GM03348 (cell line): ENCODE data around the gene TBC1D3E.
"Not testable (repeated sequence)": the region's sequence is repeated elsewhere in the genome, so short reads cannot be mapped to it uniquely, and the experiment has no call there.

ENCODE experiments used
- DNase-seq: peaks from one replicate; pipeline ENCODE4 v3.0.0; 2012; ENCODE audit warnings: low spot score

TBC1D3E gene

GRCh38 chr17:38127651-38128050 lies at the start of gene TBC1D3E:
TBC1D3E (plus strand) TSS chr17:38127951; CDS start chr17:38129496, 1,545 bp downstream.
- DNase-seq, result not testable (repeated sequence)

GRCh38 chr17:38087344-38087743 lies 40.4 kb upstream of the TBC1D3E start:
- not testable (repeated sequence) for DNase-seq

- DNase-seq, result not testable (repeated sequence)
Observed at GRCh38 chr17:38088120-38088519, 39.6 kb upstream of the TBC1D3E start.

- not testable (repeated sequence) for DNase-seq
Observed at GRCh38 chr17:38094059-38094694, 33.6 kb upstream of the TBC1D3E start.

- not testable (repeated sequence) for DNase-seq
Observed at GRCh38 chr17:38099262-38099661, 28.5 kb upstream of the TBC1D3E start.

- not testable (repeated sequence) for DNase-seq
Observed at GRCh38 chr17:38119829-38120228, 7.9 kb upstream of the TBC1D3E start.

- DNase-seq, result not testable (repeated sequence)
Observed at GRCh38 chr17:38134860-38135259, 7.1 kb downstream of the TBC1D3E start.
